Thymus (tissue), 11 donors: ENCODE data around the gene UPK3A. TPM values are rescaled to one million over a fixed set of nuclear protein-coding genes. Genes with fewer than 3 reads are reported as not detected.
"Not testable (repeated sequence)": the region's sequence is repeated elsewhere in the genome, so short reads cannot be mapped to it uniquely, and the experiment has no call there.

Source experiments
- DNase-seq, 9 donors: peaks; one replicate each; pipeline ENCODE4 v3.0.0-alpha.2; 2013; ENCODE audit warnings: low spot score in 9 of 9, low read depth in 6 of 9, missing footprints in 1 of 9
- H3K27ac ChIP-seq, 2 donors: one replicate each; pipeline ENCODE4 v1.5.1; 2013; ENCODE audit warnings: control low read depth in 1 of 2, low read depth in 1 of 2, low read length in 1 of 2, mild to moderate bottlenecking in 1 of 2, moderate library complexity in 1 of 2
- H3K27me3 ChIP-seq, 2 donors: one replicate each; pipeline ENCODE4 v1.5.1; 2013; ENCODE audit warnings: low read length in 1 of 2; ENCODE audit not compliant: control insufficient read depth in 2 of 2, insufficient read depth in 1 of 2
- H3K36me3 ChIP-seq, 2 donors: one replicate each; pipeline ENCODE4 v1.5.1; 2013; ENCODE audit warnings: low read length in 1 of 2, mild to moderate bottlenecking in 1 of 2, moderate library complexity in 1 of 2; ENCODE audit not compliant: control insufficient read depth in 2 of 2, insufficient read depth in 2 of 2
- H3K4me1 ChIP-seq, 2 donors: one replicate each; pipeline ENCODE4 v1.5.1; 2013; ENCODE audit warnings: low read length in 2 of 2; ENCODE audit not compliant: control insufficient read depth in 2 of 2, insufficient read depth in 2 of 2
- H3K4me3 ChIP-seq, 2 donors: one replicate each; pipeline ENCODE4 v1.5.1; 2013; ENCODE audit warnings: low read length in 2 of 2, control low read depth in 1 of 2, mild to moderate bottlenecking in 1 of 2
- H3K9me3 ChIP-seq, 2 donors: one replicate each; pipeline ENCODE4 v1.5.1; 2013; ENCODE audit warnings: low read length in 1 of 2, mild to moderate bottlenecking in 1 of 2; ENCODE audit not compliant: control insufficient read depth in 2 of 2, insufficient read depth in 1 of 2
- WGBS: extraction: QIAGEN DNeasy Blood & Tissue Kit; methylation state at CpG from one replicate; pipeline ENCODE4 v1.1.7; 2013; 5-methylcytosine and 5-hydroxymethylcytosine counted together
- polyA plus RNA-seq: library from polyadenylated mRNA; stranded (reverse); fragments of 200-250 nt; gene quantifications from one replicate; pipeline ENCODE4 v1.2.3, GENCODE V29; 2013
- total RNA-seq: library from RNA; stranded (reverse); fragments of 120-200 nt; gene quantifications from one replicate; pipeline ENCODE4 v1.2.4, GENCODE V29; 2013
- donor health status: healthy.

UPK3A gene
- total and polyA plus RNA-seq, 2 donors, result 0.47 to 1.0 TPM

DNA sequence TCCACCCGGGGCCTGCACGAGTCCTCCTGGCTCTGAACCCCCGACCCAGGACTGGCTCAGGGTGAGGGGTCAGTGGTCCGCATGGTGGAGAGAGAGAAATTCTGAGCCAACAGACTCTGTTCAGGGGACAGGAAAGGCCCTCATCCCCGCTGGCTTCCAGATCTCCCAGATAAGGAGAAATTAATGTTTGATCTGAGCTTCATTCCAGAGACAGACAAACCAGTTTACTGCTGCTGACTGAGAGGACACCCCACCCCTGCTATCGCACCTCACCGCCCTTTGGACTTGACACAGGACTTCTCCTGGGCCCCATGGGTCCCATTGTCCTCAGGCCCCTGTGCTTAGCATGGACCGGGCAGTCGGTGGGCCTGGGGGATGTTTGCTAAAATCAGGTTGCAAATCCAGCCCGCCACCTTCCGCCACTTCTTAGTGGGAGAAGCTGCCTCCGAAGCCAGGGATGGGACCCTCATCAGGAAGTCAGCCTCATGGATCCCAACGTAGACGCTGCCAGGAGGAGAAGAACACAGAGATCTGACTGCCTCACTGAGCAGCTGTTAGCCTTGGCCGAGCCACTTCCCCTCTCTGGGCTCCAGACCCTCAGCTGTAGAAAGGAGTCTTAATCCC is 11.2 kb upstream of the UPK3A start:
- H3K9me3 ChIP-seq, result no peaks in the 10 kb centered on the region
- no peak overlapping the region for H3K4me3 ChIP-seq
- no peaks in the 10 kb centered on the region for H3K36me3 ChIP-seq
- 96% methylated on average over 15 of the region's 15 CpGs for WGBS
- H3K27ac ChIP-seq, result no peak overlapping the region
- no peak for DNase-seq
- H3K4me1 ChIP-seq, result peaks cover 4 to 10% of the 10 kb centered on the region in 2 donors
- H3K27me3 ChIP-seq, result peaks cover 7 to 34% of the 10 kb centered on the region in 2 donors

DNA sequence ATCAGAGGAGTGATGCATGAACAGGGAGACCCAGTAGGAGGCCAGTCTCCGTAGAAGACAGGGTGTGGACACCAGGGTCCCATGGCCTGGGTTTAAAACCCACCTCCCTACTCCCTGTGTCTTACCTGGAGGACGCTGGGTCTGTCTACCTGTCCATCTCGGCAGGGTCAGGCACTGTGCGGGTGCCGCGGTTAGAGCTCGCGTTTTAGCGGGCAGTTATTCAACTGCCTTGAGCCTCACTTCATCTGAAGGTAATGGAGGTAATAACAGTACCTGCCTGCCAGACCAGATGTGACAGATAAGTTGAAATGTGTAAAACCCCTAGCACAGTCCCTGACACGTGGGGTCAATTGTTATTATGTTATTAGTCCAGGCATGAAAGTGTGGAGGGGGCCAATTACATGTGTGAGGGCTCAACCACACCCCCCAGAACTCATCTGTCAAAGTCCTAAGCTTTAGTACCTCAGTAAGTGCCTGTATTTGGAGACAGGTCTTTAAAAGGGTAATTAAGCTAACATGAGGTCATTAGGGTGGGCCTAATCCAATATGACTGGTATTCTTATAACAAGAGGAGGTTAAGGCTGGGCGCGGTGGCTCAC is 8.1 kb upstream of the UPK3A start:
- WGBS, result 96% methylated on average over 12 of the region's 12 CpGs
- DNase-seq, result no peak
- H3K4me3 ChIP-seq, result no peak overlapping the region
- H3K4me1 ChIP-seq, result peaks cover 0 to 2% of the 10 kb centered on the region in 2 donors
- no peaks in the 10 kb centered on the region for H3K9me3 ChIP-seq
- no peaks in the 10 kb centered on the region for H3K36me3 ChIP-seq
- no peak overlapping the region for H3K27ac ChIP-seq
- H3K27me3 ChIP-seq, result peaks cover 0 to 9% of the 10 kb centered on the region in 2 donors

DNA sequence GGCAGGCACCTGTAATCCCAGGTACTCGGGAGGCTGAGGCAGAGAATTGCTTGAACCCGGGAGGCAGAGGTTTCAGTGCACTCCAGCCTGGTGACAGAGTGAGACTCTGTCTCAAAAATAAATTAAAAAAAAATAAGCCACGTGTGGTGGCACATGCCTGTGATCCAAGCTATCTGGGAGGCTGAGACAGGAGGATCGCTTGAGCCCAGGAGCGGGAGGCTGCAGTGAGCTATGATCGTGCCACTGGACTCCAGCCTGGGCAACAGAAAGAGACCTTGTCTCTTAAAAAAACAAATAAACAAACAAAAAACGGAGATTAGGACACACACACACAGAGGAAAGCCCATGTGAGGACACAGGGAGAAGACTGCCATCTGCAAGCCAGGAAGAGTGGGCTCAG is 7.0 kb upstream of the UPK3A start:
- DNase-seq, H3K9me3 ChIP-seq, H3K4me3 ChIP-seq, H3K4me1 ChIP-seq, H3K36me3 ChIP-seq, H3K27ac ChIP-seq: not testable (repeated sequence)
- WGBS, result 94% methylated on average over 7 of the region's 7 CpGs
- peaks cover 0 to 11% of the 10 kb centered on the region in 2 donors for H3K27me3 ChIP-seq

- Histone ChIP-seq H3K4me3 (no peak overlapping the region), H3K36me3 (no peaks in the 10 kb centered on the region), H3K27me3 (peaks cover 0 to 12% of the 10 kb centered on the region in 2 donors), H3K27ac (no peak overlapping the region), H3K4me1 (peaks cover 0 to 2% of the 10 kb centered on the region in 2 donors), H3K9me3 (no peaks in the 10 kb centered on the region)
- no peak for DNase-seq
- WGBS, result 95% methylated on average over 9 of the region's 9 CpGs
Observed at GRCh38 chr22:45278125-45278524, 6.6 kb upstream of the UPK3A start.

DNA sequence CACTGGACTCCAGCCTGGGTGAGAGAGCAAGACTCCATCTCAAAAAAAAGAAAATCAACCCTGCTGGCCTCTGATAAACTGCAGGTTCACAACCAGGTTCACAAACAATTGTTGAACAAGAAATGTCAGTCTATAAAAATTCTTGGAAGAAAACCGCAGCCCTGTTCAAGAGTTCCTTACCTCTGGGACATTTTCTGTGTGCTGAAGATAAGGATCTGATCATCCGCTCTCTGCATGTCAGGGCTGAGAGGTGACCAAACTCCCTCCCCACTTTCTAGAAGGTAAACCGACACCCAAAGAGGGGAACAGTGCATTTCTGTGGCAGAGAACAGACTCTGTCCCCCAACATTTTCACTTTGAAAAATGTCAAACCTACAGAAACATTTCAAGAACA is 4.2 kb upstream of the UPK3A start:
- H3K36me3 ChIP-seq, result no peaks in the 10 kb centered on the region
- H3K4me3 ChIP-seq, result no peak overlapping the region
- DNase-seq, result no peak
- H3K27ac ChIP-seq, result no peak overlapping the region
- WGBS, result 96% methylated on average over 3 of the region's 3 CpGs
- peaks cover 4 to 5% of the 10 kb centered on the region in 2 donors for H3K4me1 ChIP-seq
- H3K9me3 ChIP-seq, result no peaks in the 10 kb centered on the region
- peaks cover 11 to 27% of the 10 kb centered on the region in 2 donors for H3K27me3 ChIP-seq

DNA sequence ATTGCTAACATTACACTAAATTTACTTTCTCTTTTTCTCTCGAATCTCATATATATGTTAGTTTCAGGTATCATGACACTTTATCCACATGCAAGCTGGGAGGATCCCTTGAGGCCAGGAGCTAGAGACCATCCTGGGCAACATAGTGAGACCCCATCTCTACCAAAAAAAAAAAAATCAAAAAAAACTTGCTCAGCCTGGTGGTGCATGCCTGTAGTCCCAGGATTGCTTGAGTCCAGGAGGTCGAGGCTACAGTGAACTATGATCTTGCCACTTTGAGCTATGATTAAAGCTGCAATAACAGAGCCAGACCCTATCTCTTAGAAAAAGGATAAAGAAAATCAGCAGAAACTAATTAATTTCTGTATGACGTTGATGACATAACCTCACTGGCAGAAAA is 3.7 kb upstream of the UPK3A start:
- Histone ChIP-seq H3K27ac (no peak overlapping the region), H3K4me3 (no peak overlapping the region), H3K4me1 (peaks cover 4 to 5% of the 10 kb centered on the region in 2 donors), H3K36me3 (no peaks in the 10 kb centered on the region), H3K27me3 (peaks cover 11 to 31% of the 10 kb centered on the region in 2 donors), H3K9me3 (no peaks in the 10 kb centered on the region)
- 84% methylated on average over 3 of the region's 3 CpGs for WGBS
- DNase-seq, result no peak

- WGBS, result 85% methylated on average over 16 of the region's 16 CpGs
- no peak for DNase-seq
- peaks cover 3 to 4% of the 10 kb centered on the region in 2 donors for H3K4me1 ChIP-seq
- no peak overlapping the region for H3K27ac ChIP-seq
- no peak overlapping the region for H3K4me3 ChIP-seq
- no peaks in the 10 kb centered on the region for H3K9me3 ChIP-seq
- peaks cover 11 to 46% of the 10 kb centered on the region in 2 donors for H3K27me3 ChIP-seq
- no peaks in the 10 kb centered on the region for H3K36me3 ChIP-seq
Observed at GRCh38 chr22:45285263-45286058, 712 bp downstream of the UPK3A start.

GRCh38 chr22:45286854-45287551 is 2.3 kb downstream of the UPK3A start:
- peaks cover 3 to 4% of the 10 kb centered on the region in 2 donors for H3K4me1 ChIP-seq
- peaks cover 11 to 47% of the 10 kb centered on the region in 2 donors for H3K27me3 ChIP-seq
- H3K9me3 ChIP-seq, result no peaks in the 10 kb centered on the region
- 89% methylated on average over 12 of the region's 12 CpGs for WGBS
- H3K27ac ChIP-seq, result no peak overlapping the region
- H3K4me3 ChIP-seq, result no peak overlapping the region
- no peak for DNase-seq
- H3K36me3 ChIP-seq, result no peaks in the 10 kb centered on the region
